OCI-LY7 (cell line): Measurements from ENCODE around the gene CENPC. TPM values are rescaled to one million over a fixed set of nuclear protein-coding genes. Genes with fewer than 3 reads are reported as not detected.

Experiments
- BruUV-seq: library from RNA; stranded (reverse); fragments of 400-500 nt; replicated peaks from 2 replicates; lab custom pipeline; 2021; lab: Mats Ljungman, UMichigan
- CTCF ChIA-PET: fragments of 300-600 bp; sonication (Branson Sonifier 250); formaldehyde crosslinking; loops from one replicate; lab custom pipeline; 2022; ENCODE audit warnings: antibody characterized with exemption; ENCODE audit not compliant: unreplicated experiment; lab: Charles Lee
- POLR2A ChIA-PET: fragments of 300-600 bp; sonication (Branson Sonifier 250); formaldehyde crosslinking; loops from one replicate; lab custom pipeline; 2022; ENCODE audit warnings: antibody characterized with exemption; lab: Charles Lee
- DNase-seq: peaks from one replicate; pipeline ENCODE4 v3.0.0-alpha.2; 2015; ENCODE audit warnings: low spot score
- H2AFZ ChIP-seq: fragments of 200-600 bp; sonication (generic), shearing (Covaris generic); 2 replicates; pipeline ENCODE4 v1.6.1; 2014; ENCODE audit warnings: mild to moderate bottlenecking, antibody characterized with exemption, low read length, moderate library complexity
- H3K27ac ChIP-seq: fragments of 200-600 bp; sonication (generic); 2 replicates; pipeline ENCODE4 v1.5.1; 2014; ENCODE audit warnings: mixed run types, low read depth, mild to moderate bottlenecking, moderate library complexity, low read length, inconsistent platforms; ENCODE audit not compliant: poor library complexity, severe bottlenecking
- H3K36me3 ChIP-seq: fragments of 200-600 bp; sonication (generic); 2 replicates; pipeline ENCODE4 v1.6.1; 2014; ENCODE audit warnings: mild to moderate bottlenecking, antibody characterized with exemption, low read length, moderate library complexity, mixed read lengths; ENCODE audit not compliant: insufficient read depth
- H3K4me1 ChIP-seq: fragments of 200-600 bp; sonication (generic); 2 replicates; pipeline ENCODE4 v1.5.1; 2014; ENCODE audit warnings: mild to moderate bottlenecking, low read length; ENCODE audit not compliant: insufficient read depth, poor library complexity, severe bottlenecking
- H3K4me2 ChIP-seq: fragments of 200-600 bp; sonication (generic); 2 replicates; pipeline ENCODE4 v1.6.1; 2014; ENCODE audit warnings: mild to moderate bottlenecking, low read length
- H3K4me3 ChIP-seq: fragments of 200-600 bp; sonication (generic); 2 replicates; pipeline ENCODE4 v1.5.1; 2014; ENCODE audit warnings: mild to moderate bottlenecking, low read depth, low read length; ENCODE audit not compliant: poor library complexity, severe bottlenecking
- H3K79me2 ChIP-seq: fragments of 200-600 bp; sonication (generic); 2 replicates; pipeline ENCODE4 v1.6.1; 2016; ENCODE audit warnings: low read depth, mild to moderate bottlenecking, low read length, moderate library complexity, mixed read lengths; ENCODE audit not compliant: insufficient read depth
- H3K9me2 ChIP-seq: fragments of 200-600 bp; sonication (generic); 2 replicates; pipeline ENCODE4 v1.6.1; 2016; ENCODE audit warnings: mild to moderate bottlenecking, low read length, mixed read lengths; ENCODE audit not compliant: insufficient read depth
- H3K9me3 ChIP-seq: fragments of 200-600 bp; sonication (generic); 2 replicates; pipeline ENCODE4 v1.6.1; 2014; ENCODE audit warnings: mild to moderate bottlenecking, mixed run types, low read length, mixed read lengths
- H4K20me1 ChIP-seq: fragments of 200-600 bp; sonication (generic); 2 replicates; pipeline ENCODE4 v1.6.1; 2014; ENCODE audit warnings: mild to moderate bottlenecking, antibody characterized with exemption, low read length, moderate library complexity, mixed read lengths; ENCODE audit not compliant: insufficient read depth
- EZH2phosphoT487 ChIP-seq: fragments of 200-600 bp; sonication (generic); IDR thresholded peaks from 2 replicates; pipeline ENCODE4 v1.6.1; 2018; ENCODE audit warnings: low read depth, borderline replicate concordance, mild to moderate bottlenecking, mixed run types, antibody characterized with exemption, low read length, moderate library complexity, mixed read lengths
- intact Hi-C: fragments of 100-400 bp; cut with micrococcal nuclease; formaldehyde crosslinking; loops from one replicate; pipeline ENCODE4 v1.10.0; 2022; ENCODE audit not compliant: unreplicated experiment
- total RNA-seq, 2 experiments: library from RNA; depleted of rRNA in 1 of 2; stranded (reverse); fragments of >200 nt in 1 of 2; shearing (Covaris generic) in 1 of 2; gene quantifications; 2 replicates each; pipeline ENCODE4 v1.2.3, GENCODE V29; 2014 to 2022
- TF ChIP-seq, protein P1 (sequence below): fragments of 200-600 bp; sonication (generic); conservative IDR thresholded peaks from 2 replicates; pipeline ENCODE4 v1.5.1; 2014; ENCODE audit warnings: mild to moderate bottlenecking, antibody characterized with exemption, low read length, moderate library complexity, mixed read lengths

Gene CENPC
- total RNA-seq, 2 experiments from 2014 or later, result 46.2 to 55.4 TPM

DNA sequence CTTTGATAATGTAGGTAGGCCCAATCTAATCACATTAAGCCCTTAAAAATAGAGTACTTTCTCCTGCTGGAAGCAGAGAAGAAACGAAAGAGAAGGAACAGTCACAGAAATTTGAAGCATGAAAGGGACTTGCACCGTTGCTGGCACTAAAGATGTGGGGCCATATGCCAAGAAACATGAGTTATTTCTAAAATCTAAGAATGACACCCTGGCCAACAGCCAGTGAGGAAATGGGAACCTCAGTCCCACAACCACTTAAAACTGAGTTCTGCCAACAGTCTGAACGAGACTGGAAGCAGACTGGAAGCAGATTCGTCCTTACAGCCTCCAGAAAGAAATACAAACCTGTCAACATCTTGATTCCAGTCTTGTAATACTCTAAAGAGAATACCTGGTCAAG lies 70.1 kb downstream of the CENPC start:
- no peak overlapping the region for H2AFZ ChIP-seq
- no peaks in the 10 kb centered on the region for H4K20me1 ChIP-seq
- no peaks in the 10 kb centered on the region for H3K4me1 ChIP-seq
- TF ChIP-seq, protein P1, sequence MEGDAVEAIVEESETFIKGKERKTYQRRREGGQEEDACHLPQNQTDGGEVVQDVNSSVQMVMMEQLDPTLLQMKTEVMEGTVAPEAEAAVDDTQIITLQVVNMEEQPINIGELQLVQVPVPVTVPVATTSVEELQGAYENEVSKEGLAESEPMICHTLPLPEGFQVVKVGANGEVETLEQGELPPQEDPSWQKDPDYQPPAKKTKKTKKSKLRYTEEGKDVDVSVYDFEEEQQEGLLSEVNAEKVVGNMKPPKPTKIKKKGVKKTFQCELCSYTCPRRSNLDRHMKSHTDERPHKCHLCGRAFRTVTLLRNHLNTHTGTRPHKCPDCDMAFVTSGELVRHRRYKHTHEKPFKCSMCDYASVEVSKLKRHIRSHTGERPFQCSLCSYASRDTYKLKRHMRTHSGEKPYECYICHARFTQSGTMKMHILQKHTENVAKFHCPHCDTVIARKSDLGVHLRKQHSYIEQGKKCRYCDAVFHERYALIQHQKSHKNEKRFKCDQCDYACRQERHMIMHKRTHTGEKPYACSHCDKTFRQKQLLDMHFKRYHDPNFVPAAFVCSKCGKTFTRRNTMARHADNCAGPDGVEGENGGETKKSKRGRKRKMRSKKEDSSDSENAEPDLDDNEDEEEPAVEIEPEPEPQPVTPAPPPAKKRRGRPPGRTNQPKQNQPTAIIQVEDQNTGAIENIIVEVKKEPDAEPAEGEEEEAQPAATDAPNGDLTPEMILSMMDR, result no peak
- TF ChIP-seq EZH2phosphoT487, result no peak
- H3K79me2 ChIP-seq, result peaks cover 15% of the 10 kb centered on the region; the same call in 1 of the 2 replicates
- no peak overlapping the region for H3K4me2 ChIP-seq
- H3K27ac ChIP-seq, result no peak overlapping the region
- no peak for DNase-seq
- intact Hi-C loops, result no loop called here
- no peak overlapping the region for H3K4me3 ChIP-seq
- peaks cover 97% of the 10 kb centered on the region for H3K36me3 ChIP-seq
- no TSS peak for BruUV-seq
- ChIA-PET POLR2A (no interaction called here), CTCF (no interaction called here)
- no peaks in the 10 kb centered on the region for H3K9me2 ChIP-seq
- no peaks in the 10 kb centered on the region; the same call in 1 of the 2 replicates for H3K9me3 ChIP-seq

DNA sequence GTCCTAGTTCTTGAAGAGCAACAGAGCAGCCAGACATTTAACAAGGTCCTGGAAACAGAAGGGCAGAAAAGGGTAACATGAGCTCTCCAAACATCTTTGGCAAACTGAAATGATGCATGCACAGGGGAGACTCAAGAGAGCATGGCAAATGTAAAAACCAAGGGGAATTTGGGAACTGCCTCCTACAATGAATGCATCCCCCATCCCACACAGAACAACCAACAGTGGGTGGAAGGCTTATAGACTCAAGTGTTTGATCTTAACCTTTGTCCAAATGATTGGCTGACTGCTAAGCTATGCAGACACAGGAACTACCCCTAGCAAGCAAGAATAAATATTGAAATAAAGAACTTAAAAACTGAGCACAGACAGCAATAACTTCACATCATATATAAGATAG lies 74.4 kb downstream of the CENPC start:
- intact Hi-C loops, result no loop called here
- H3K36me3 ChIP-seq, result peaks cover 72% of the 10 kb centered on the region
- H3K4me1 ChIP-seq, result no peaks in the 10 kb centered on the region
- H3K4me3 ChIP-seq, result no peak overlapping the region
- no peaks in the 10 kb centered on the region for H3K9me2 ChIP-seq
- no peak overlapping the region for H3K4me2 ChIP-seq
- H3K27ac ChIP-seq, result no peak overlapping the region
- ChIA-PET POLR2A (interaction anchor here (1.0 to 1.4 kb wide), 2 partner anchors 8 to 74 kb away, joined by 3 read pairs; no protein-coding TSS in a partner anchor), CTCF (no interaction called here)
- H4K20me1 ChIP-seq, result no peaks in the 10 kb centered on the region
- DNase-seq, result no peak
- H3K9me3 ChIP-seq, result no peaks in the 10 kb centered on the region
- no peak for TF ChIP-seq EZH2phosphoT487
- no peak overlapping the region for H2AFZ ChIP-seq
- H3K79me2 ChIP-seq, result no peaks in the 10 kb centered on the region
- no TSS peak for BruUV-seq

DNA sequence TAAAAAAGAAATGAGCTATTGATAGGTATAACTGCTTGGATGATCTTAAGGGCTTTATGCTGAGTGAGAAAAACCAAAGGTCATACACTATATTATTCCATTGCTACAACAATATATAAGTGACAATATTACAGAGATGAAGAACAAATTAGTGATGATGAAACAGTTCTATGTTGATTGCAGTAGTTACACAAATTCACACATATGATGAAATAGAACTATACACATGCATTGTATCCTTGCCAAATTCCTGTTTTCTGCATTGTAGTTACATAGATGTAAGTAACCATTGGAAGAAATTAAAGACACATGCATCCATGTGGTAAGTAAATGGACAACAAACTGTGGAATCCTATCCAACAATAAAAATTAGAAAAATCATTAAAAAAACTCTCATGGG lies 76.5 kb downstream of the CENPC start:
- ChIA-PET CTCF (no interaction called here), POLR2A (no interaction called here)
- Histone ChIP-seq H3K4me2 (no peak overlapping the region), H4K20me1 (no peaks in the 10 kb centered on the region), H2AFZ (no peak overlapping the region), H3K4me3 (no peak overlapping the region), H3K9me3 (no peaks in the 10 kb centered on the region), H3K27ac (no peak overlapping the region), H3K79me2 (no peaks in the 10 kb centered on the region), H3K9me2 (no peaks in the 10 kb centered on the region), H3K4me1 (no peaks in the 10 kb centered on the region), H3K36me3 (peaks cover 52% of the 10 kb centered on the region)
- BruUV-seq, result no TSS peak
- no peak for TF ChIP-seq EZH2phosphoT487
- TF ChIP-seq, protein P1, result no peak
- intact Hi-C loops, result no loop called here
- no peak for DNase-seq
